Islet precursor cell (in vitro differentiated cells): ENCODE results near the gene TACO1.

Experiments used
- DNase-seq: peaks from one replicate; pipeline ENCODE4 v3.0.0-alpha.2; 2018

TACO1 gene

GRCh38 chr17:63601439-63602371 lies 1.0 kb downstream of the TACO1 start:
- no peak for DNase-seq

DNA sequence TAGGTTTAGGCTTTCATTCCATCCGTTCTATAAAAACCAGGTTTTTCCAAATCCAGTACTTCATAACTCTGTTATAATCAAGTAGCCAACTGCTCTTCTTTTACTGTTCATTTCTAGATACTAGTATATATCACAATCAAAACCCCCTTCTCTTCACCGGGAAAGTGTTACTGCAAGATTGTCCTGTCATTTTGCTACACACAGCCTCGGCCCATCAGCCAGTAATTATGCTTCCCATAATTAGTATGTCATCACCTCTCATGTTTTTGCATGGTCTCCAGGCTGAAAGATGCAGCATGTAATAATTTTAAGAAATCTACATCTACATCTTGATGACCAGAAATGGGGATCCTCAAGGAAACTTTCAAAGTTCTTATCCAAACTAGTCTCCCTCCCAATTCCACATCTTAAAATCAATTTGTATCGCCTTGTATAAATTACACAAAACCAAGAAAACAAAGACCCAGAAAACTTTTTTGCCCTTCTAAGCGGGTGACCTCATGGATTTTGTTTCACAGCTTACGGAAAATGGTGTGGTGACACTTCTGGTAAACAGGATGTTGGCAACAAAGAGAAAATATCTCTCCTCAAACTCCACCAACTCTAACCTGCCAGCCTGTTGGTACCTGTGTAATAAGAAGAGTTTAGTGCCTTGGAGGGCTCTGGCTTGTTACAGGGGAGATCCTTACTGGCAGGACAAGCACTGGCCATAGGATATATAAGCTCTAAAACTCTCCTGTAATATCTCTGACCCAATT lies 9.3 kb downstream of the TACO1 start:
- DNase-seq, result no peak

DNA sequence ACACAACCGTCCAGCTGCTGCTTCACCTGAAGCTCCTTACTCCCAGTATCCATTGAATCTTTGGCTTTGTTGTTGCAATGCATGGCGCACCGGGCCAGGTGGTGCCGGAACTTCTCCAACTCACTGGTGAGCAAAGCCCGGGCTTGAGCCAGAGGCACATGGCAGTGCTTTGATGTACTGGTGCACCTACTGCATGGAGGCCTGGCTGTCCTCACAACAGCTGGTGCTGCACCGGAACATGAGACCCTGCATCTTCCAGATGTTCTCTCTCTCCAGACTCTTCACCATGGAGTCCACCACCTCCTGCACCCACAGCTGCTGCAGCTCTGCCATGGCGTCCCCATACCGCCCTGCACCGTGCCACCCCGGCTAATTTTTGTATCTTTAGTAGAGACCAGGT lies 10.2 kb downstream of the TACO1 start:
- no peak for DNase-seq

GRCh38 chr17:63611354-63611753 lies 10.7 kb downstream of the TACO1 start:
- DNase-seq, result no peak

GRCh38 chr17:63613663-63614062 lies 13.0 kb downstream of the TACO1 start:
- no peak for DNase-seq

DNA sequence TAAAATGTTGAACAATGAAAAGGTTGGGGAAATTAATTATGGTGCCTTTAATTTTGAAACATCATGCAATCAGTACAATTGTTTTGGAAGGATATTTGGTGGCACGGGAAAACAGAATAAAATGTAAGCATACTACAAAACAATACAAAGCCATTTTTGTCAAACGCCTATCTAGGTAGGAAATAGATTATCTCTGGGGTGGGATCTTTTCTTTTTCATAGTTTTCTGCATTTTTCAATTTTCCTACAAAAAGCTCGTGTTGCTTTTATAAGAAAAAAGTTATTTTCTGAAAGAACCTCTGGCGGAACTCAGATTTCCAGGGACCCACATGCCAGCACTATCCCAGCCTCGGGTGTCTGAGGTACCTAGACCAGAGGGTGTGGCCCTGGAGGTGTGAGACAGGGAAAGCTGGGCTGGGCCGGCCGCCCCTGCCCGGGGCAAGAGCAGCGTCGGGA lies 20.6 kb downstream of the TACO1 start:
- no peak for DNase-seq

- peak; percentile 100 for DNase-seq
These were observed 21.2 kb downstream of the TACO1 start, which contains the start of gene MAP3K3 for GRCh38 chr17:63621684-63622573. Gene MAP3K3 (plus strand): TSS chr17:63622417. CDS start chr17:63622760, 343 bp downstream.

- DNase-seq, result peak; percentile 89
These were observed 22.1 kb downstream of the TACO1 start for GRCh38 chr17:63622574-63623390.

GRCh38 chr17:63623786-63624530 lies 23.3 kb downstream of the TACO1 start:
- peak; percentile 45 for DNase-seq

DNA sequence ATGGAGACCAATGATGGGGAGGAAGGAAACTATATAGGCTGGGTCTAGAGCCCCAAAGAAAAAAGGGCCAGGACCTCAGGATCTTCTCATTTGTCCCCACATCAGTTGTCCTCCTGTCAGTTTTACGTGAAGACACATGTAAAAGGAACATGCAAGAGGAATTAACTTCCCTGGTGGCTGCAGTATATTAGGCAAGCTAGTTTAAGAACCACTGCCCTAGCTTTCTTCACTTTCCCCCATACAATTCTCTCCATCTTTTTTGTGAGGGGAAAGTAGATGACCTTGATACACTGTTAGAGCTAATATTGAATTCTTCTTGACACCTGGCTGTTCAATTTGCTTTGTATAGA lies 23.8 kb downstream of the TACO1 start:
- DNase-seq, result no peak

GRCh38 chr17:63626551-63627180 lies 26.0 kb downstream of the TACO1 start:
- DNase-seq, result no peak

DNA sequence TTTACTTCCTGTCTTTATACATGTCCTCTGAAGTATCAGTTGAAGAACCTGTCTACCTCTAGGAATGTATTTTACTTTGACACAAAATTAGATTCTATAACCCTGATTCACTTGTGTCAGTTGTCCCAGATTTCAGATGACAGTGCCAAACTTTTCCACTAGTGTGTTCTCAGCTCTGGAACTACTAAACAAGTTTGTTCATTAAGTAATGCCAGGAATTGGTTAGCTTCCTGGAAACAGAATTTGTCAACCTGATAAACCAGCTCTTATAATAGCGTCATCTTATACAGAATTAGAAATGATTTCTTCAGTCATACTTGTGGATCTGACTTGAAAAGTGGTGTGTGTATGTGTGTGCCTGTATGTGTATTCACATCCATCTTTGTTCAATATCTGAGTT lies 28.9 kb downstream of the TACO1 start:
- DNase-seq, result no peak

DNA sequence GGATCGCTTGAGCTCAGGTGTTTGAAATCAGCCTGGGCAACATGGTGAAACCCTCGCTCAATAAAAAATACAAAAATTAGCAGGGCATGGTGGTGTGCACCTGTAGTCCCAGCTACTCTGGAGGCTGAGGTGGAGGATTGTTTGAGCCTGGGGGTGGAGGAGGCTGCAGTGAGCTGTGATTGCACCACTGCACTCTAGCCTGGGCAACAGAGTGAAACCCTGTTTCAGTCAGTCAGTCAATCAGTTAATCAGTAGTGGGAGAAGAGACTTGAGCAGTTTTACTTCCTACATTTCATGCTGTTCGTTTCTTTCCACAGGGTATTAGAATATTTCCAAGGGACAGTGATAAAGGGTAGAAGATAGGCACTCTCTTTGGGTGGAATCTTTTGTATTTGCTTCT lies 30.4 kb downstream of the TACO1 start:
- no peak for DNase-seq

GRCh38 chr17:63631626-63632025 lies 30.9 kb downstream of the TACO1 start:
- DNase-seq, result no peak

- no peak for DNase-seq
These were observed 33.0 kb downstream of the TACO1 start for GRCh38 chr17:63633742-63634141.

DNA sequence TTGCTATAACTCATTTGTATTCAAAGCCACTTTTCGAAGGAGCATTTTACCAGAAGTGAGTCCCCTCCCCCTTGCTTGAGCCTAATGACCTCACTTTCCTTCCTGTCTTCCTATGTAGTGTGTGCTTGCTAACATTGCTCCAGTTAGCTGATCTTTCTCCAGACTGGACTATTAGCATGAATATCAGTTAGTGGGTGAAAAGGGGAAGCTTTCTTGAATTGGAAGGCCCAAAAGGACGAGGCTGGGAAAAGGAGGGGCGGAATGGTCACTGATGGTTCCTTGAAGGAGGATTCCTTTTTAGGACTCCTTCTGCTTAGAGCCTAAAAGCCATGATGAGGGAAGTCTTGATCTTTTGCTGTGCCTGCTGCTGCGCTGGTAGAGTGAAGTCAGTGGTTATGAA lies 33.5 kb downstream of the TACO1 start:
- no peak for DNase-seq

GRCh38 chr17:63634816-63635215 lies 34.1 kb downstream of the TACO1 start:
- DNase-seq, result no peak

- no peak for DNase-seq
These were observed 34.6 kb downstream of the TACO1 start for GRCh38 chr17:63635290-63635689.

DNA sequence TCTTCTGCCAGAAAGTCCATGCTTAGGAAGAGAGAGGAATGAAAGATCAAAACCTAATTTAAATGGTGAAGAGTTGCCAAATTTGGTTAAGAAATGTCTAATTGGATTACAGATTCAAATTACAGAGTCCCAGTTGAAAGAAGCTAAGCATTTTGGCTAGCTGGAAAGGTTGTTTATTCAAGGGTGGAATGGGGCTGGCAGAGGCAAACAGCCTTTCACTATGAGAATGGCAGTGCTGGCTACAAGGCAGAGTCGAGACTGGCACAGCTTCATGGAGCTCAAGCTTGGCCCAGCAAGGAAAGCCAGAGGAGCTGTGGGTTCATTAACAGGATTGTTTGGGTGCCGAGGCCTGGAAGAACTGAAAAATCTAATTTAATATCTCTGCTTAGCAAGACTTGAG lies 35.1 kb downstream of the TACO1 start:
- DNase-seq, result no peak

DNA sequence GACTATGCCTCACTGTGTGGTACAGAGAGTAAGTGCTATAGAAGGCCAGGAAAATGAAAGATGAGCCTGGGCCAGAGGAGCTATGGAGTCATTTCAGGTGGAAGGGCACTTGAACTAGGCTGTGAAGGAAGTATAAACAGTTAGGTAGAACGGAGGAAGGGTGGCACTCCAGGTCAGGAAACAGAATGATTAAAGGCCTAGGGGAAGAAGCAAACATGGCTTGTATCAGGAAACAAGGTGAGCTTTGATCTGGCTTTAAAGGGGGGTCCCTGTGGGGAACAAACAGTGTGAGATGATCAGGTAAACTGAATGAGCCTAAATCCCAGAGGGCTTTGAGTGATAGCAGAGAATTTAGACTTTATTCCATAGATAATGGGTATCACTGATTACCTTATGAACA lies 38.4 kb downstream of the TACO1 start:
- no peak for DNase-seq

DNA sequence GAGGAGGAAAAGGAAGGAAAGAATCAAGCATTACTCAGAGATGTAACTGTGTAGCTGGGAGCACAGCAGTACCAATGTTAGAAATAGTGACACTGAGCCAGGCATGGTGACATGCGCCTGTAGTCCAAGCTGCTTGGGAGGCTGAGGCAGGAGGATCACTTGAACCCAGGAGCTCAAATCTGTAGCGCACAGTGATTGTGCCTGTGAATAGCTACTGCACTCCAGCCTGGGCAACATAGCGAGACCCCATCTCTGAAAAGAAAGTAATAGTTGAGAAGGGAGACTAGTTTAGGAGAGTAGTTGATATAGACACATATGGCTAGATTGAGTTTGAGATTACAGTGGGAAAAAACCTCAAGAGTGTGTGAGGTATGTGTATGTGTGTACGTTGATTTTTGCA lies 39.3 kb downstream of the TACO1 start:
- DNase-seq, result no peak
